ENCODE data around the gene ARHGAP26. TPM values are rescaled to one million over a fixed set of nuclear protein-coding genes. Genes with fewer than 3 reads are reported as not detected.
"Not testable (repeated sequence)": the region's sequence is repeated elsewhere in the genome, so short reads cannot be mapped to it uniquely, and the experiment has no call there.

Gene ARHGAP26
- total RNA-seq, 2 donors from 2014 or later = 27.5 to 80.7 TPM

DNA sequence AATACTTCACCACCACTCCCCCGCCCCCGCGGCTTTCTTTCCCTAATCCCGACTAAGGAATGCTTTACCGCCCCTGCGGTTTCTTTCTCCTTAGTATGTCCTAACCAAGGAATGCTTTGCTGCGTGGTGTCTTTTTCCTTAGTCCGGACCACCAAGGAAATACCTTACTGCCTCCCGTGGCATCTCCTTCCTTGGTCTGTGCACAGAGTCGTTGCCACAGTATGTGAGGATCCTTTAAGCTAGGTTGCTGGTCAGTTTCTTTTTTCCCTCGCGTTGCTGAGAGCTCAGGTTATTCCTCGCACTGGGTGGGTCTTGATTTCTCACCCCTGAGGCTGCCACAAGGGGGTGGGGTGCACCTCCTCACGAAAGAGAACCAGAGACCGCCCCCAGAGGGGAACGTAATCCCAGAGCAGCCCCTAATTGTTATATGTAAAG lies 323.9 kb downstream of the ARHGAP26 start:
- Histone ChIP-seq H3K4me1 (ENCODE audit: control insufficient read depth in 1 of 2, low read depth in 2 of 2) (no peaks in the 10 kb centered on the region), H3K27me3 (replicated peaks; ENCODE audit: insufficient read depth) (no peaks in the 10 kb centered on the region), H3K4me3 (peak overlapping the region; percentile 47), H3K27ac (no peak overlapping the region), H3K9me3 (no peaks in the 10 kb centered on the region), H3K36me3 (no peaks in the 10 kb centered on the region)
- DNase-seq (ENCODE audit: low spot score) = no peak
- TF ChIP-seq CTCF (IDR thresholded peaks at IDR 0.05) = peak; percentile 10
- ATAC-seq (ENCODE audit: insufficient number of reproducible peaks, low FRiP score, low read depth) = no peak

GRCh38 chr5:143094608-143095007 lies 324.4 kb downstream of the ARHGAP26 start:
- not testable (repeated sequence) for H3K9me3 ChIP-seq; DNase-seq (ENCODE audit: low spot score); H3K4me3 ChIP-seq; H3K27me3 ChIP-seq (replicated peaks; ENCODE audit: insufficient read depth); H3K4me1 ChIP-seq (ENCODE audit: control insufficient read depth in 1 of 2, low read depth in 2 of 2); H3K36me3 ChIP-seq; H3K27ac ChIP-seq; ATAC-seq (ENCODE audit: insufficient number of reproducible peaks, low FRiP score, low read depth)

DNA sequence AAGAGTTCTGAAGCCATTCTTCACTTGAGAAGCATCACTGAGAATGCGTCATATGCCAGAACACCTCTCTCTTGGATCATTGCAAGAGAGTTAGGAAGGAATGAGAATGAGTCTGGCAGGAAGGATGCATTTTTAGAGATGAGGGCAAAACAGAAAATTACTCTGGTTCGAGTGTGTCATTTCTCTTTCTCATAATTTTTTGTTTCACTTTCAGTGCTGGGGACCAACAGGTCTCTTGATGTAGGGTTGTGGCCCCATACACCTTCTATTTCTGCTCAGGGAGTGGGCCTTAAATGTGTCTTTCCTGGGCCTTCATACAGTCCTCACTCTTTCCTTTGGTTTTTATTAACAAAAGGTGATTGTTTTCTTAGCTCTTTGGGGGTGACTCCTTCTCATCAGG lies 330.9 kb downstream of the ARHGAP26 start:
- DNase-seq (ENCODE audit: low spot score) (no peak), ATAC-seq (ENCODE audit: insufficient number of reproducible peaks, low FRiP score, low read depth) (no peak)
- H3K27me3 ChIP-seq (replicated peaks; ENCODE audit: insufficient read depth) = no peaks in the 10 kb centered on the region
- TF ChIP-seq CTCF (IDR thresholded peaks at IDR 0.05) = no peak
- H3K9me3 ChIP-seq = no peaks in the 10 kb centered on the region
- no peak overlapping the region for H3K4me3 ChIP-seq
- no peaks in the 10 kb centered on the region for H3K4me1 ChIP-seq (ENCODE audit: control insufficient read depth in 1 of 2, low read depth in 2 of 2)
- no peaks in the 10 kb centered on the region for H3K36me3 ChIP-seq
- H3K27ac ChIP-seq = no peak overlapping the region

- Histone ChIP-seq H3K4me1 (ENCODE audit: control insufficient read depth in 1 of 2, low read depth in 2 of 2) (no peaks in the 10 kb centered on the region), H3K9me3 (no peaks in the 10 kb centered on the region), H3K4me3 (no peak overlapping the region), H3K36me3 (no peaks in the 10 kb centered on the region), H3K27me3 (replicated peaks; ENCODE audit: insufficient read depth) (no peaks in the 10 kb centered on the region), H3K27ac (no peak overlapping the region)
- DNase-seq (ENCODE audit: low spot score) = no peak
- no peak for ATAC-seq (ENCODE audit: insufficient number of reproducible peaks, low FRiP score, low read depth)
- no peak for TF ChIP-seq CTCF (IDR thresholded peaks at IDR 0.05)
These were observed 331.7 kb downstream of the ARHGAP26 start for GRCh38 chr5:143101725-143102386.

DNA sequence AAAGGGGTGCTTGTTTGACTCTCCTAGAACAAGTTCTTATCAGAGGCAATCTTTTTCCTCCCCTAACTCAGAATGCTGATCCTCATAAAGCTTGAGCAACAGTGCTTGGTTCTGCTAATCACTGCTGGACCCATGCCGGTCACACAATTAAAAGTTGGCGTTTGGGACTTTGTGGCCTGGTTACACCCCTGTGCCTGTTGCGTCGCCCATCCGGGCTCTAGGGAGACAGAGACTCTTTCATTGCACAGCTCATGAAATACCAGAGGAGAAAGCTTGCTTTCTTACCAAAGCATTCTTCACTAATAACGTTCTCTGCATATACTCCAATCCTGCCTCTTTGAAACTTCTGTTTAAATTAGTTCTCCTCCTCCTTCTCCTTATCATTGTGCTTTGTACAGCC lies 332.2 kb downstream of the ARHGAP26 start:
- no peak overlapping the region for H3K27ac ChIP-seq
- no peaks in the 10 kb centered on the region for H3K36me3 ChIP-seq
- H3K4me3 ChIP-seq = no peak overlapping the region
- H3K9me3 ChIP-seq = no peaks in the 10 kb centered on the region
- H3K27me3 ChIP-seq (replicated peaks; ENCODE audit: insufficient read depth) = no peaks in the 10 kb centered on the region
- no peak for TF ChIP-seq CTCF (IDR thresholded peaks at IDR 0.05)
- ATAC-seq (ENCODE audit: insufficient number of reproducible peaks, low FRiP score, low read depth) (no peak), DNase-seq (ENCODE audit: low spot score) (no peak)
- H3K4me1 ChIP-seq (ENCODE audit: control insufficient read depth in 1 of 2, low read depth in 2 of 2) = peaks cover 0 to 2% of the 10 kb centered on the region in 2 donors

Measured in thoracic aorta (tissue), 2 donors.